K562 (cell line): ENCODE results near the gene ARHGAP10. TPM values are rescaled to one million over a fixed set of nuclear protein-coding genes. Genes with fewer than 3 reads are reported as not detected.

Experiments
- CBFA2T3 ChIP-seq: fragments of 450-650 bp; IDR thresholded peaks from 2 replicates; pipeline ENCODE4 v1.6.1; 2017
- IRF2 ChIP-seq: sonication (generic); formaldehyde crosslinking; IDR thresholded peaks from 2 replicates; pipeline ENCODE4 v1.8.1; 2022; ENCODE audit warnings: mild to moderate bottlenecking, missing genetic modification reagents
- KLF1 ChIP-seq: fragments of 450-650 bp; IDR thresholded peaks from 2 replicates; pipeline ENCODE4 v1.6.1; 2016; ENCODE audit warnings: missing genetic modification characterization, missing compliant biosample characterization
- PATZ1 ChIP-seq: fragments of 250-450 bp; sonication (Bioruptor Pico); IDR thresholded peaks from 2 replicates; pipeline ENCODE4 v1.5.0; 2020; ENCODE audit warnings: mild to moderate bottlenecking, borderline replicate concordance
- POLR3A ChIP-seq: IDR thresholded peaks from 2 replicates; pipeline ENCODE4 v1.6.1; 2011; ENCODE audit warnings: borderline replicate concordance, mild to moderate bottlenecking, moderate library complexity; ENCODE audit not compliant: insufficient read length, insufficient read depth; ENCODE audit errors: extremely low read depth
- SOX6 ChIP-seq: fragments of 450-650 bp; IDR thresholded peaks from 2 replicates; pipeline ENCODE4 v1.6.1; 2014; ENCODE audit warnings: mild to moderate bottlenecking
- ZNF121 ChIP-seq: sonication (generic); formaldehyde crosslinking; conservative IDR thresholded peaks from 2 replicates; pipeline ENCODE4 v1.8.0; 2022; ENCODE audit warnings: missing genetic modification reagents
- ZNF133 ChIP-seq: fragments of 250-450 bp; sonication (Bioruptor Pico); IDR thresholded peaks from 2 replicates; pipeline ENCODE4 v1.4.0; 2020; ENCODE audit warnings: mild to moderate bottlenecking
- ZNF583 ChIP-seq: fragments of 250-450 bp; sonication (Bioruptor Pico); IDR thresholded peaks from 2 replicates; pipeline ENCODE4 v1.4.0; 2020
- polyA plus RNA-seq, 8 experiments: library from polyadenylated mRNA; depleted of rRNA in 4 of 8; stranded (reverse) in 5 of 8; unstranded in 3 of 8; fragments of >200 nt; fragmentation: Nextera tagmentation in 2 of 8; fragmentation: Illumina TruSeq in 1 of 8; extraction: Ambion mirVana in 2 of 8; extraction: Trizol in 1 of 8; gene quantifications; 2 replicates each; pipeline versions ENCODE4 v1.2.1 to v1.2.3, GENCODE V29; 2011 to 2014; ENCODE audit warnings: inconsistent platforms in 1 of 8, missing spikeins in 1 of 8
- total RNA-seq, 7 experiments: library from RNA; depleted of rRNA in 6 of 7; stranded (reverse); fragments of >200 nt in 6 of 7; fragmentation: Illumina TruSeq in 2 of 7; extraction: Trizol in 2 of 7; gene quantifications; 2 replicates each; pipeline versions ENCODE4 v1.2.1 to v1.2.3, GENCODE V29; 2011 to 2021; ENCODE audit warnings: low replicate concordance in 1 of 7
- TF ChIP-seq, protein P1 (sequence below): fragments of 450-650 bp; IDR thresholded peaks from 2 replicates; pipeline ENCODE4 v1.6.1; 2016; ENCODE audit warnings: mild to moderate bottlenecking, moderate library complexity
- TF ChIP-seq, protein P2 (sequence below): fragments of 250-450 bp; sonication (Bioruptor Pico); IDR thresholded peaks from 2 replicates; pipeline ENCODE4 v1.6.1; 2021; ENCODE audit warnings: mild to moderate bottlenecking

ARHGAP10 gene
- total and polyA plus RNA-seq, 9 of the 15 experiments (the other 6 are each of a cell fraction or from before 2014, with no cell fraction given) = 0.03 to 0.22 (median 0.06) TPM; not detected in 3

DNA sequence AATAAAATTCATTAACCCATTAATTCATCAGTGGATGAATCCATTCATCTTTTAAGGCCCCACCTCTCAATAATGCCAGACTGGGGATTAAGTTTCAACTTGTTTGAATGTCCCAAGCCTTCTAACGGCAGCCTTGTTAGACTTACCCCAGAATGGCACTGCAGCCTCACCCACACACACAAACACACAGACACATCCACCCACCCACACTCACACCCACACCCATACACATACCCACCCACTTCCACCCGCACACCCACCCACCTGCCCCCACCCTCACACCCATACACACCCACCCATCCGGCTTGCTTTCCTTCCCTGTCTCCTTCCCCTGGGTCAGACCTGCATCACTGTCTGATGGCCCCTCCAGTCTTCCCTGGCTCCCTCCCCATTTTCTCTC, 102.6 kb downstream of the ARHGAP10 start (continued):
- TF ChIP-seq, protein P1, sequence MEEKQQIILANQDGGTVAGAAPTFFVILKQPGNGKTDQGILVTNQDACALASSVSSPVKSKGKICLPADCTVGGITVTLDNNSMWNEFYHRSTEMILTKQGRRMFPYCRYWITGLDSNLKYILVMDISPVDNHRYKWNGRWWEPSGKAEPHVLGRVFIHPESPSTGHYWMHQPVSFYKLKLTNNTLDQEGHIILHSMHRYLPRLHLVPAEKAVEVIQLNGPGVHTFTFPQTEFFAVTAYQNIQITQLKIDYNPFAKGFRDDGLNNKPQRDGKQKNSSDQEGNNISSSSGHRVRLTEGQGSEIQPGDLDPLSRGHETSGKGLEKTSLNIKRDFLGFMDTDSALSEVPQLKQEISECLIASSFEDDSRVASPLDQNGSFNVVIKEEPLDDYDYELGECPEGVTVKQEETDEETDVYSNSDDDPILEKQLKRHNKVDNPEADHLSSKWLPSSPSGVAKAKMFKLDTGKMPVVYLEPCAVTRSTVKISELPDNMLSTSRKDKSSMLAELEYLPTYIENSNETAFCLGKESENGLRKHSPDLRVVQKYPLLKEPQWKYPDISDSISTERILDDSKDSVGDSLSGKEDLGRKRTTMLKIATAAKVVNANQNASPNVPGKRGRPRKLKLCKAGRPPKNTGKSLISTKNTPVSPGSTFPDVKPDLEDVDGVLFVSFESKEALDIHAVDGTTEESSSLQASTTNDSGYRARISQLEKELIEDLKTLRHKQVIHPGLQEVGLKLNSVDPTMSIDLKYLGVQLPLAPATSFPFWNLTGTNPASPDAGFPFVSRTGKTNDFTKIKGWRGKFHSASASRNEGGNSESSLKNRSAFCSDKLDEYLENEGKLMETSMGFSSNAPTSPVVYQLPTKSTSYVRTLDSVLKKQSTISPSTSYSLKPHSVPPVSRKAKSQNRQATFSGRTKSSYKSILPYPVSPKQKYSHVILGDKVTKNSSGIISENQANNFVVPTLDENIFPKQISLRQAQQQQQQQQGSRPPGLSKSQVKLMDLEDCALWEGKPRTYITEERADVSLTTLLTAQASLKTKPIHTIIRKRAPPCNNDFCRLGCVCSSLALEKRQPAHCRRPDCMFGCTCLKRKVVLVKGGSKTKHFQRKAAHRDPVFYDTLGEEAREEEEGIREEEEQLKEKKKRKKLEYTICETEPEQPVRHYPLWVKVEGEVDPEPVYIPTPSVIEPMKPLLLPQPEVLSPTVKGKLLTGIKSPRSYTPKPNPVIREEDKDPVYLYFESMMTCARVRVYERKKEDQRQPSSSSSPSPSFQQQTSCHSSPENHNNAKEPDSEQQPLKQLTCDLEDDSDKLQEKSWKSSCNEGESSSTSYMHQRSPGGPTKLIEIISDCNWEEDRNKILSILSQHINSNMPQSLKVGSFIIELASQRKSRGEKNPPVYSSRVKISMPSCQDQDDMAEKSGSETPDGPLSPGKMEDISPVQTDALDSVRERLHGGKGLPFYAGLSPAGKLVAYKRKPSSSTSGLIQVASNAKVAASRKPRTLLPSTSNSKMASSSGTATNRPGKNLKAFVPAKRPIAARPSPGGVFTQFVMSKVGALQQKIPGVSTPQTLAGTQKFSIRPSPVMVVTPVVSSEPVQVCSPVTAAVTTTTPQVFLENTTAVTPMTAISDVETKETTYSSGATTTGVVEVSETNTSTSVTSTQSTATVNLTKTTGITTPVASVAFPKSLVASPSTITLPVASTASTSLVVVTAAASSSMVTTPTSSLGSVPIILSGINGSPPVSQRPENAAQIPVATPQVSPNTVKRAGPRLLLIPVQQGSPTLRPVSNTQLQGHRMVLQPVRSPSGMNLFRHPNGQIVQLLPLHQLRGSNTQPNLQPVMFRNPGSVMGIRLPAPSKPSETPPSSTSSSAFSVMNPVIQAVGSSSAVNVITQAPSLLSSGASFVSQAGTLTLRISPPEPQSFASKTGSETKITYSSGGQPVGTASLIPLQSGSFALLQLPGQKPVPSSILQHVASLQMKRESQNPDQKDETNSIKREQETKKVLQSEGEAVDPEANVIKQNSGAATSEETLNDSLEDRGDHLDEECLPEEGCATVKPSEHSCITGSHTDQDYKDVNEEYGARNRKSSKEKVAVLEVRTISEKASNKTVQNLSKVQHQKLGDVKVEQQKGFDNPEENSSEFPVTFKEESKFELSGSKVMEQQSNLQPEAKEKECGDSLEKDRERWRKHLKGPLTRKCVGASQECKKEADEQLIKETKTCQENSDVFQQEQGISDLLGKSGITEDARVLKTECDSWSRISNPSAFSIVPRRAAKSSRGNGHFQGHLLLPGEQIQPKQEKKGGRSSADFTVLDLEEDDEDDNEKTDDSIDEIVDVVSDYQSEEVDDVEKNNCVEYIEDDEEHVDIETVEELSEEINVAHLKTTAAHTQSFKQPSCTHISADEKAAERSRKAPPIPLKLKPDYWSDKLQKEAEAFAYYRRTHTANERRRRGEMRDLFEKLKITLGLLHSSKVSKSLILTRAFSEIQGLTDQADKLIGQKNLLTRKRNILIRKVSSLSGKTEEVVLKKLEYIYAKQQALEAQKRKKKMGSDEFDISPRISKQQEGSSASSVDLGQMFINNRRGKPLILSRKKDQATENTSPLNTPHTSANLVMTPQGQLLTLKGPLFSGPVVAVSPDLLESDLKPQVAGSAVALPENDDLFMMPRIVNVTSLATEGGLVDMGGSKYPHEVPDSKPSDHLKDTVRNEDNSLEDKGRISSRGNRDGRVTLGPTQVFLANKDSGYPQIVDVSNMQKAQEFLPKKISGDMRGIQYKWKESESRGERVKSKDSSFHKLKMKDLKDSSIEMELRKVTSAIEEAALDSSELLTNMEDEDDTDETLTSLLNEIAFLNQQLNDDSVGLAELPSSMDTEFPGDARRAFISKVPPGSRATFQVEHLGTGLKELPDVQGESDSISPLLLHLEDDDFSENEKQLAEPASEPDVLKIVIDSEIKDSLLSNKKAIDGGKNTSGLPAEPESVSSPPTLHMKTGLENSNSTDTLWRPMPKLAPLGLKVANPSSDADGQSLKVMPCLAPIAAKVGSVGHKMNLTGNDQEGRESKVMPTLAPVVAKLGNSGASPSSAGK = no peak
- TF ChIP-seq POLR3A = no peak
- no peak for TF ChIP-seq IRF2 (CRISPR knock-in tag)
- TF ChIP-seq, protein P2, sequence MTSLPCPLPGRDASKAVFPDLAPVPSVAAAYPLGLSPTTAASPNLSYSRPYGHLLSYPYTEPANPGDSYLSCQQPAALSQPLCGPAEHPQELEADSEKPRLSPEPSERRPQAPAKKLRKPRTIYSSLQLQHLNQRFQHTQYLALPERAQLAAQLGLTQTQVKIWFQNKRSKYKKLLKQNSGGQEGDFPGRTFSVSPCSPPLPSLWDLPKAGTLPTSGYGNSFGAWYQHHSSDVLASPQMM (CRISPR knock-in tag) = no peak
- TF ChIP-seq ZNF121 (CRISPR knock-in tag) = no peak
- TF ChIP-seq CBFA2T3 = no peak
- no peak for TF ChIP-seq ZNF133 (CRISPR knock-in tag)
- no peak for TF ChIP-seq ZNF583 (CRISPR knock-in tag)
- TF ChIP-seq PATZ1 (CRISPR knock-in tag) = no peak
- TF ChIP-seq SOX6 = no peak
- no peak for TF ChIP-seq KLF1 (tag)
